Measurements from ENCODE around the gene ADRM1.

GRCh38 chr20:62269378-62269777 lies 33.4 kb upstream of the ADRM1 start:
- TF ChIP-seq EP300 (IDR thresholded peaks at IDR 0.05) (no peak), E2F6 (IDR thresholded peaks at IDR 0.05; ENCODE audit: borderline replicate concordance, low read depth) (no peak), HOXA7 (CRISPR knock-in tag; IDR thresholded peaks at IDR 0.05) (no peak), REST (IDR thresholded peaks at IDR 0.05) (no peak), CBX2 (IDR thresholded peaks at IDR 0.05; ENCODE audit: borderline replicate concordance, low read depth) (no peak), CTCF (IDR thresholded peaks at IDR 0.05) (no peak), SMC3 (IDR thresholded peaks at IDR 0.05) (no peak)
